ENCODE results near the gene CPA5. TPM values are rescaled to one million over a fixed set of nuclear protein-coding genes. Genes with fewer than 3 reads are reported as not detected.

Gene CPA5
- total RNA-seq = not detected in 2 replicates

GRCh38 chr7:130344271-130344866 is at the start of gene CPA5:
CPA5 (plus strand) TSS chr7:130344816; CDS start chr7:130346486, 1,670 bp downstream.

GRCh38 chr7:130379921-130380860 is 35.6 kb downstream of the CPA5 start, which contains the start of gene CPA1:
CPA1 (plus strand) TSS chr7:130380494; CDS start chr7:130380521, 27 bp downstream.

Other genes with a start within 250 kb of the CPA5 start
- gene TMEM209, start 139.4 kb upstream of the CPA5 start, total RNA-seq = 10.0 and 13.5 TPM in 2 replicates
- not detected in 2 replicates for gene SSMEM1, start 137.0 kb upstream of the CPA5 start, total RNA-seq
- not detected in 2 replicates for gene CPA2, start 78.0 kb upstream of the CPA5 start, total RNA-seq
- gene CPA4, start 51.7 kb upstream of the CPA5 start, total RNA-seq = 0.77 and 8.2 TPM in 2 replicates
- gene CPA1, start 35.7 kb downstream of the CPA5 start, total RNA-seq = not detected in 2 replicates
- 10.2 and 17.2 TPM in 2 replicates for gene CEP41, start 96.2 kb downstream of the CPA5 start, total RNA-seq
- 5.5 and 14.2 TPM in 2 replicates for gene MEST, start 147.3 kb downstream of the CPA5 start, total RNA-seq